ENCODE measurements around the gene USP21.

GRCh38 chr1:161121042-161121650 lies 38.2 kb upstream of the USP21 start:
- no peak for TF ChIP-seq CTCF (conservative IDR thresholded peaks at IDR 0.05 in 1 of 2, IDR thresholded peaks at IDR 0.05 in 1 of 2; ENCODE audit: extremely low read depth in 1 of 2, insufficient read depth in 1 of 2, low read depth in 1 of 2, low read length in 2 of 2)
- no peak for TF ChIP-seq EZH2 (IDR thresholded peaks at IDR 0.05; ENCODE audit: borderline replicate concordance, low read length)
